GM21619 (cell line): ENCODE results near the gene USP34.
"Not testable (repeated sequence)": the region's sequence is repeated elsewhere in the genome, so short reads cannot be mapped to it uniquely, and the experiment has no call there.

Experiments used
- ATAC-seq: cut with Tn5 transposase; IDR thresholded peaks from one replicate; pipeline ENCODE4 v1.9.1; 2021; ENCODE audit not compliant: unreplicated experiment

Gene USP34

DNA sequence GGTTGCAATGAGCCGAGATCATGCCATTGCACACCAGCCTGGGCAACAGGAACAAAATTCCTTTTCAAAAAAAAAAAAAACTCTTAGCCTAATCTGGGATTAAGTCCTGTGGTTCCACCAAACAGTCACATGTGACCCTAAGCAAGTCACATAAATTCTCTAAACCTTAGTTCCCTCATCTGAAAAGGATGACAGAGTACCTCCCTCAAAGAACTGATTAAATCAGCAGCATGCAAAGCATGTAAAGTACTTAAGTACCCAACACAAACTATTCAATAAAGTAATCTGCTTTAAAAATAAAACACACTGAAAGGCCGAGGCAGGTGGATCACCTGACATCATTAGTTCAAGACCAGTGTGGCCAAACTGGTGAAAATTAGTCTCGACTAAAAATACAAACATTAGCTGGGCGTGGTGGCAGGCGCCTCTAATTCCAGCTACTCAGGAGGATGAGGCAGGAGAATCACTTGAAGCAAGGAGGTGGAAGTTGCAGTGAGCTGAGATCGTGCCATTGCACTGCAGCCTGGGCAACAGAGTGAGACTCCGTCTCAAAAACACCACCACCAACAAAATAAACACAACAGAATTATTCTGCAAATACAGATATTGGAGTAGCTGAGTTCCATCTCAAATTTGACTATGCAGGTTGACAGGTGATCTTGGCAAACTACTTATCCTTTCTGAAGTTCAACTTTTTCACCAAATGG, 7.0 kb downstream of the USP34 start:
- peak; percentile 5 for ATAC-seq

DNA sequence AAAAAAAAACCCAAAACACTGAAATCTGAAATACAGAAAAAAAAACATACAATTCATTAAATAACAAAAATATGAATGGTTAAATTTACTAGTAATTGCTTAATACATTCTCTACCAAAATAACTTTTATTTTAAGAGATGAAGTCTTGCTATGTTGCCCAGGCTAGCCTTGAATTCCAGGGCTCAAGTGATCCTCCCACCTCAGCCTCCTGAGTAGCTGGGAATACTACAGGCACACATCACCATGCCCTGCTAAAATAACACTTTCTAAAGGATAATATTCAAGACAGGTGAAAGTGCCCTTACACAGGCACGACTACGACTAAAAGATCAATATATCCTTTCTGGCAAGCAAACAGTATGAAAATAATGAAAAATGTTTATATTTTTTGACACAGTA, 9.5 kb downstream of the USP34 start:
- ATAC-seq, result no peak

DNA sequence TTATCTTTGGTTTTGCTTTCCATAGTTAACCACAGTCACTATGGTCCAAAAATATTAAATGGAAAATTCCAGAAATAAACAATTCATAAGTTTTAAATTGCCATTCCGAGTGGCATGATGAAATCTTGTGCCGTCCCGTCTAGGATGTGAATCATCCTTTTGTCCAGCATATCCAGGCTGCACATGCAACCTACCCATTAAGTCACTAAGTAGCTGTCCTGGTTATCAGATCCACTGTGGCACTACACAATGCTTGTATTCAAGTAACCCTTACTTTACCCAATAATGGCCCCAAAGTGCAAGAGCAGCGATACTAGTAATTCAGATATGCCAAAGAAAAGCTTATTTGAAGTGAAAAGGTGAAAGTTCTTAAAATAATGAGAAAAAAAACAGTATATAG, 10.7 kb downstream of the USP34 start:
- no peak for ATAC-seq

DNA sequence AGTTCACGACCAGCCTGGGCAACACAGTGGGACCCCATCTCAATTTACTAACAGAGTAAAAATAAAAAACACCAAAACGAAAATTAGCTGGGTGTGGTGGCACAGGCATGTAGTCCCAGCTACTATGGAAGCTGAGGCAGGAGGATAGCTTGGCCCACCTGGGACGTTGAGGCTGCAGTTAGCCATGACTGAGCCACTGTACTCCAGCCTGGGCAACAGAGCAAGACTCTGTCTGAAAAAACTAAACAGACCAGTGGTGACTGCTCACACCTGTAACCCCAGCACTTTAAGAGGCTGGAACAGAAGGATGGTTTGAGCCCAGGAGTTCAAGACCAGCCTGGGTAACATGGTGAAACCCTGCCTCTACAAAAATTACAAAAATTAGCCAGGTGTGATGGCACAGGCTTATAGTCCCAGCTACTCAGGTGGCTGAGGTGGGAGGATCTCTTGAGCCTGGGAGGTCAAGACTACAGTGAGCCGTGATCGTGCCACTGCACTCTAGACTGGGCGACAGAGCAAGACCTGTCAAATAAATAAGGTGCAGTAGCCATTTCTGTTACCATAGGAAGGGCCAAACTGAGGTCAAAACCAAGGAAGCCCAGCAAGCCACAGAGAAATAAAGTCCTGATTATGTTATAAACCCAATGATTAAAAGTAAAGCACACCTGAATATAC, 14.0 kb downstream of the USP34 start:
- no peak for ATAC-seq

DNA sequence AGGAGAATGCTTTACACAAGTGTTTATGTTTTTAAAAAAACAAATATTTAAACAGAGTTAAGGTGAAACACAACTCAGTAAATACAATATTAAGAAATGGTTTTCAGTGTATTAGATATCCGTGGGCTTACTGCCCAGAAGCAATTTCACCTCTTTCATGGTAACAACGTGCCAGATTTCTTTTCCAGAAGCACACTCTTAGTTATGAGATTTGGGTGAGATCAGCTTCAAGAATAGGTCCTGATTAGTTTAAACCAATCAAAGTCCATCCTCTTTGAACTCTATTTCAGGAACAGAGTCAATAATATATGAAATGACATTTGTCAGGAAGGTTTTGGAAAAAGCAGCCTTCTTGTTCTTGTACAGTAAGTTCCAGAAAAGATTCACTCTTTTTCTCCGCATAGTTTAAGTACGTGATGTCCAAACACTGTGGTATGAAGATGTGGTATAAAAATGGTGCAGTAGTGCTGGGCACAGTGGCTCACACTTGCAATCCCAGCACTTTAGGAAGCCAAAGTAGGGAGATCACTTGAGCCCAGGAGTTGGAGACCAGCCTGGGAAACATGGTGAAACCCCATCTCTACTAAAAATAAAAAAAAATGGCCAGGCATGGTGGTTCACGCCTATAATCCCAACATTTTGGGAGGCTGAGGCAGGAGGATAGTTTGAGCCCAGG, 14.7 kb downstream of the USP34 start:
- no peak for ATAC-seq

DNA sequence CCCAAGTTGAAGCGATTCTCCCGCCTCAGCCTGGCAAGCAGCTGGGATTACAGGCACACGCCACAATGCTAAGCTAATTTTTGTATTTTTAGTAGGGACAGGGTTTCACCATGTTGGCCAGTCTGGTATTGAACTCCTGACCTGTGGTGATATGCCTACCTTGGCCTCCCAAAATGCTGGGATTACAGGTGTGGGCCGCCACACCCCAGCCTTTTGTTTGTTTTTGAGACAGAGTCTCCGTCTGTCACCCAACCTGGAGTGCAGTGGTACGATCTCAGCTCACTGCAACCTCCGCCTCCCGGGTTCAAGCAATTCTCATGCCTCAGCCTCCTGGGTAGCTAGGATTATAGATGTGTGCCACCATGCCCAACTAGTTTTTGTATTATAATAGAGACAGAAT, 15.9 kb downstream of the USP34 start:
- ATAC-seq, result not testable (repeated sequence)

DNA sequence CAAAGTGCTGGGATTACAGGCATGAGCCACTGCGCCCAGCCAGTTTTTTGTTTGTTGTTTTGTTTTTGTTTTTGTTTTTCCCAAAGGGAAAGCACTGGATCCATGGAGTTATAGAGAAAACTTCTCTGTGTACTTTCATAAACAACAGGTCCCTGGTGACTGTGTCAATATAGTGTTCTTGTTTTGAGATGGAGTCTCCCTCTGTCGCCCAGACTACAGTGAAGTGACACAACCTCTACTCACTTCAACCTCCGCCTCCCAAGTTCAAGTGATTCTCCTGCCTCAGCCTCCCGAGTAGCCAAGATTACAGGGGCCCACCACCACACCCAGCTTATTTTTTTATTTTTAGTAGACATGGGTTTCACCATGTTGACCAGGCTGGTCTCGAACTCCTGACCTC, 16.5 kb downstream of the USP34 start:
- ATAC-seq, result no peak

DNA sequence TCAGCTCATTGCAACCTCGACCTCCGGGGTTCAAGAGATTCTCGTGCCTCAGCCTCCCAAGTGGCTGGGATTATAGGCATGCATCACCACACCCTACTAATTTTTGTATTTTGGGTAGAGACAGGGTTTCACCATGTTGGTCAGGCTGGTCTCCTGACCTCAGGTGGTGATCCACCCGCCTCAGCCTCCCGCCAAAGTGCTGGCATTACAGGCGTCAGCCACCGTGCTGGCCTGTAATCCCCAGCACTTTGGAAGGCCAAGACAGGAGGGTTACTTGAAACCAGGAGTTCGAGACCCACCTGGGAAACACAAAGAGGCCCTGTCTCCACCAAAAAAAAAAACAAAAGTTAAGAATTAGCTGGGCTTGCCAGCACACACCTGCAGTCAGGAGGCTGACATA, 18.5 kb downstream of the USP34 start:
- ATAC-seq, result no peak

DNA sequence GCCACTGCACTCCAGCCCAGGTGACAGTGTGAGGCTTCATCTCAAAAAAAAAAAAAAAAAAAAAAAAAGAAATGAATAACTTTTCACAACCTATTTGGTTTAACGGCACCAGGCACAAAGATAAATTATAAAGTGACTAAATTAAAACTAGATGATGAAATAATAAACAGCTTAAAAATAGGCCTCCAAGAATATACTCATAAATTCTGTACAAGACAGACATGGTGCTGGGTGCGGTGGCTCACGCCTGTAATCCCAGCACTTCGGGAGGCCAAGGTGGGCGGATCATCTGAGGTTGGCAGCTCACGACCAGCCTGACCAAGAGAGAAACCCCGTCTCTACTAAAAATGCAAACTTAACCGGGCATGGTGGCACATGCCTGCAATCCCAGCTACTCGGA, 19.7 kb downstream of the USP34 start:
- no peak for ATAC-seq

DNA sequence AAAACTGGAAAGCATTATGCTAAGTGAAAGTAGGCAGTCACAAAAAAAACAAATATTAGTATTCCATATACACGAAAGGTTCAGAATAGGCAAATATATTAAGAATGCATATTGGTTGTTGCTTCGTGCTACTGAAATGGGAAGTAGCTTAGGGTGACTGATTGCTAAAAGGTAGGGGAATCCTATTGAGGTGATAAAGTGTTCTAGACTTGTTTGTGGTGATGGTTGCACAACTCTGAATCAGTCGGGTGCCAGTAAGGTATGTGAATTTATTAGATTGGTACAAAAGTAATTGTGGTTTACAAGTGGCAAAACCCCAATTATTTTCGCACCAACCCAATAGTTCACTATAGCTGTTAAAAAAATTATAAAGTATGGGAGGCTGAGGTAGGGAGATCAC, 20.7 kb downstream of the USP34 start:
- no peak for ATAC-seq

DNA sequence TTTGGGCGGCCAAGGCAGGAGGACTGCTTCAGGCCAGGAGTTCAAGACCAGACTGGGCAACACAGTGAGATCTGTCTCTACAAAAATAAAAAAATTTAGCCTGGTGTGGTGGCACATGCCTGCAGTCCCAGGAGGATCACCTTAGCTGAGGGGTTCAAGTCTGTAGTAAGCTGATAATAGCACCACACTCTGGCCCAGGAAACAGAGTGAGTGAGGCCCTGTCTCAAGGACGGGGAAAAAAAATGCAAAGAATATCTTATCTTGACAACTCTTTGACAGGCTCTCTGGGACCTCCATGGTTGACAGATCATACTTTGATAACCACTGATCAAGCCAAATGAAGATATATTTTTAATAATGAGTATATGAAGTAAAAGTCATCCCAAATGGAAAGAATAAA, 22.7 kb downstream of the USP34 start:
- ATAC-seq, result no peak

DNA sequence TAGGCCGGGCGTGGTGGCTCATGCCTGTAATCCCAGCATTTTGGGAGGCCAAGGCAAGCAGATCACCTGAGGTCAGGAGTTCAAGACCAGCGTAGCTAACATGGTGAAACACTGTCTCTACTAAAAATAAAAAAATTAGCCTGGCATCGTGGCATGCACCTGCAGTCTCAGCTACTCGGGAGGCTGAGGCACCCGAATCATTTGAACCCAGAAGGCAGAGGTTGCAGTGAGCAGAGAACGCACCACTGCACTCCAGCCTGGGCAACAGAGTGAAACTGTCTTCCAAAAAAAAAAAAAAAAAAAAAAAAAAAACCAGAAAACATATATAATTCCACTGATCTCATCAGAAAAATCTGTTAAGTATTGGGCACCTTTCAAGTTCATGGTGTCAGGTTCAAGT, 23.9 kb downstream of the USP34 start:
- not testable (repeated sequence) for ATAC-seq

DNA sequence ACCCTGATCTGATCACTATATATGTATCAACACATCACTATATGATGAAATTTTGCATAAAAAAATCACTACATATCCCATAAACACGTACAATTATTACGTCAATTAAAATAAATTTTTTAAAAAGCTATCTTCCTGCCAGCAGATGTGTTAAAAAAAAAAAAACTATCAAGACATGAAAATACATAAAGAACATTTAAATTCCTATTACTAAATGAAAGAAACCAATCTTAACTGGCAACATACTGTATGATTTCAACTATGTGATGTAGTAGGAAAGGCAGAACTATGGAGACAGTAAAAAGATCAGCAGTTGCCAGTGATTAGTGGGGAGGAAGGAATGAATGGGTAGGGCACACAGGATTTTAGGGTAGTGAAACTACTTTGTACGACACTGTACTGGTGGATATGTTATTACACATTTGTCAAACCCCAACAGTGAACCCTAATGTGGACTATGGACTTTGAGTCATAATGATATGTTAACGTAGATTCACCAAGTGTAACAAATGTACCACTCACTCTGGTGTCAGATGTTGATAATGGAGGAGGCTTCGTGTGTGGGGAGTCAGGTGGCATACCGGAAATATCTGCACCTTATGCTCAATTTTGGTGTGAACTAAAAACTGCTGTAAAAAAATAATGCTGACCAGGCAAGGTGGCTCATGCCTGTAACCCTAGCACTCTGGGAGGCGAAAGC, 27.4 kb downstream of the USP34 start:
- ATAC-seq, result peak; percentile 84

DNA sequence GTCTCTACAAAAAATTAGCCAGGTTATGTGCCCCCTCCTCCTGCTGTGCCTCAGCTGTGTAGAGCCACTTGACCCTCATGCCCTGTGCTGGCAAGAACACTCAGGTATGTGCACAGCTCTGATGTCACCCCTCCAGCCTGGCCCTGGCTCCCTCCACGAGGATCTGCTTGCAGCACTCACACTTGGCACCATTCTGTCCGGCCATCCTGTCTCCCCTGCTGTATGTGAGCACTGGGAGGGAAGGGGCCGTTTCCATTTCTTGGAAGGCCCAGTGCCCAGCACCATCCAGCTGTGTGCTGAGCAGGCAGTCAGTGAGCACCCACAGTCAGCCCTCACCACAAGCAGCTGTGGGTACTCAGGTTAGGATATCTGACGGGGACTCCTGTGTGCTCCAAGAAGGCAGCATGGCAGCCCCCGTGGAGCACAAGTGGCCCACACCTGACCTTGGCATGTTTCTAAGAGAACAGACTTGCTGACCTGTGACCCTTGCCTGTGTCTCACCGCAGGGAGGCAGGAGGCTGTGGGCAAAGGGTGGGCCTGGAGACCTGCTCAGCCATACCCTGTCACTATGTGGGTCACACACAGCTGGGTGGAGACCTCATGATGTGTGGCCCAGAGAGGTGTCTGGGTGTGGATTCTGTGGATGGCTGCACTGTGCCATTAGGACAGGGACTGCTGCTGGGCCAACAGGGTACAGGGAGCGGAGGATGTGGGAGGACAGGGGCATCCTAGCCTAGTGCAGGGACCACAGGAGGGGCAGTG, 31.5 kb downstream of the USP34 start:
- ATAC-seq, result no peak

DNA sequence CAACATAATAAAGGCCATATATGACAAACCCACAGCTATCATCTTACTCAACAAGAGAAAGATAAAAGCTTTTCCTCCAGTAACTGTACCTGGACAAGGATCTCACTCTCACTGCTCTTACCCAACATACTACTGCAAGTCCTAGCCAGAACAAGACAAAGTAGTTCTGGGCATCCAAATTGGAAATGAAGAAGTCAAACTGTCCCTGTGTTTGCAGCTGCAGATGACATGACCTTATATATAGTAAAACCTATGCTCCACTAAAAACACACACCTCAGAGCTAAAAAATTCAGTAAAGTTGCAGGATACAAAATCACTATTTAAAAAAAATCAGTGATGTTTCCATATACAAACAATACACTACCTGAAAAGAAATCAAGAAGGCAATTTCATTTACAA, 32.2 kb downstream of the USP34 start:
- ATAC-seq, result no peak

DNA sequence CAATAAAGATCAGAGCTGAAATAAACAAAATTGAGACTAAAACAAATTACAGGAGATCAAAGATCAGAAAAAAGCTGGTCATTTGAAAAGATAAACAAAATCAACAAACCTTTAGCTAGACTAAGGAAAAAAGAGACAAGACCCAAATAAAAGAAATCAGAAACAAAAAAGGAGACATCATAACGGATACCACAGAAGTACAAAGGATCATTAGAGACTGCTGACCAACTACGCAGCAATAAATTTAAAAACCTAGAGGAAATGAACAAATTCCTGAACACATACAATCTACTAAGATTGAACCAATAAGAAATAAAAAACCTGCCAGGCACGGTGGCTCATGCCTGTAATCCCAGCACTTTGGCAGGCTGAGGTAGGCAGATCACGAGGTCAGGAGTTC, 33.7 kb downstream of the USP34 start:
- ATAC-seq, result no peak

DNA sequence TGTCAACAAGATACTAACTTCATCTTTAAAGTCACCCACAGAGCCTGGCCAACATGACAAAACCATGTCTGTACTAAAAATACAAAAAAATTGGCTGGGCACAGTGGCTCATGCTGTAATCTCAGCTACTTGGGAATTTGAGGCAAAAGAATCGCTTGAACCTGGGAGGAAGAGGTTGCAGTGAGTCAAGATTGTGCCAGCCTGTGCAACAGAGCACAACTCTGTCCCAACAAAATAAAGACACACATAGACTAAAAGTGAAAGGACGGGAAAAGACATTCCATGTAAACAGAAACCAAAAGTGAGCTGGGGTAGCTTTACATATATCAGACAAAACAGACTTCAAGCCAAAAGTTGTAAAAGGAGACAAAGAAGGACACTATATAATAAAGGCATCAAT, 34.8 kb downstream of the USP34 start:
- no peak for ATAC-seq

DNA sequence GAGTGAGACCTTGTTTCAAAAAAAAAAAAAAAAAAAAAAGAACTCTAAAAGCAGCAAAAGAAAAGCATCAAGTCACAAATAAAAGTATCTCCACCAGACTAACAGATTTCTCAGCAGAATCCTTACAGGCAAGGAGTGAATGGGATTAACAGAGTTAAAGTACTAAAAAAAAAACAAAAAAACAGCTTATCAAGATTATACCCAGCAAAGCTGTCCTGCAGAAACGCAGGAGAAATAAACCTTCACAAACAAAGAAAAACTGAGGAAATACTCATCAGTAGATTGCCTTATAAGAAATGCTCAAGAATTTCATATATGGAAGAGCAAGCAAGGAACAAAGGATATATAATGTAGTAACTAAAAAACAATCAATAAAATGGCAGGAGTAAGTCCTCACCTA, 35.6 kb downstream of the USP34 start:
- no peak for ATAC-seq

DNA sequence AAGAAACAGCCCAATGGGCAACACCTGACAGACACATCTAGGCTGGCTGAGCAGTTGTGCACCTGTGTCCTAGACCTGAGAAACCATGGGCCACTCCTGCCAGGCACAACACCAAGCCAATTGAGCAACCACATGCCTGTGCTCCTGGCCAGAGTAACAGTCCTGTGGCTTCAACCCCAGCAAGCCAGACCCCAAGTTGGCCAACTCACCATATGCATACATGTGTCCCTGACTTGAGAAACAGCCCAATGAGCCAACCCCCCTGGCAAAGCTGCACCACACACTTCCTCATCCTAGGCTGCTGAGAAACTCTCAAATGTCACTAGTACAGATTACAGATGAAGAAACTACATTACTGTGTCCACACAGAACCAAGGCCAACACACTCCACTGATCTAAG, 36.6 kb downstream of the USP34 start:
- no peak for ATAC-seq

DNA sequence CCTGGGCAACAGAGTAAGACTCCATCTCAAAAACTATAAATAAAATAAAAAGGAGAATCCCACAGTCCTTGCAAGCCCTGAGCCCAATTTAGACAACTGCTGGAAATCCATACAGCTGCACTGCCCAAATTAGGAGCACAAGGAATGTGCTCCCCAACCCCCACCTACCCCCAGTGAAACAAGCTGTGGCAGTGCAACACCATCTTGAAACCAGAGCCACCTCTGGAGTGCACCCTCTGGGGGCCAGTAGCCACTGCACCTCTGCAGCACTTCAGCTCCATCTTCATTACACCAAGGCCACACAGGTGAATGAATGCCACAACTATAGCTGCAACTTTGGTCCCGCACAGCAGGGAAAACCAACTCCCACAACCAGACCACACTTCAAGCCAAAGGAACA, 37.3 kb downstream of the USP34 start:
- ATAC-seq, result no peak

DNA sequence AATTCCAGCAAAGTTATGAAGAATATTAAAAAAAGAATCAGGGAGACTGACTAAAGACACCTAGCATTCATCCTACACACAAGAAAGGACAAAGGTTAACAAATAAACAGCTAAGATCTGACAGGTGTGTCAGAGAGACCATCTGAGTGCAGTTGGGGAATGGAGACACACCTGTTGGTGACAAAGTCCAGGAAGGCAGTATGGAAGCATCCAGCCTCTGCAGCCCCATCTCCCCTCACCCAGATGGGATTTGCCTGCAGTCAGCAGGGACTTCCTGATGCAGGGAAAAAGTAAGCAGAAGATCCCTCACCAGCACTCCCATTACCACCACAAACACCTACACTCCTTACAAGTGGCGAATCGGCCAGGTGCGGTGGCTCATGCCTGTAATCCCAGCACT, 37.9 kb downstream of the USP34 start:
- ATAC-seq, result no peak
